GM23338 (cell line): ENCODE data around the gene NUDT4B.
"Not testable (repeated sequence)": the region's sequence is repeated elsewhere in the genome, so short reads cannot be mapped to it uniquely, and the experiment has no call there.

Experiments used
- CREB1 ChIP-seq: fragments of 250-450 bp; sonication (Bioruptor Pico); IDR thresholded peaks from 2 replicates; pipeline ENCODE4 v1.5.0; 2020; ENCODE audit warnings: low read depth, mild to moderate bottlenecking, moderate library complexity
- CTCF ChIP-seq, 2 experiments: fragments of 200-600 bp in 1 of 2; sonication (generic) in 1 of 2; conservative IDR thresholded peaks; 2 replicates each; pipeline versions ENCODE4 v1.5.1 to v1.6.1; 2016 to 2017; ENCODE audit warnings: antibody characterized with exemption in 2 of 2, low read depth in 2 of 2, mild to moderate bottlenecking in 2 of 2, moderate library complexity in 1 of 2
- ETS1 ChIP-seq: IDR thresholded peaks from 2 replicates; pipeline ENCODE4 v1.6.1; 2016; ENCODE audit warnings: antibody characterized with exemption
- EZH2 ChIP-seq: fragments of 200-600 bp; sonication (generic); IDR thresholded peaks from one replicate; pipeline ENCODE4 v1.8.0; 2017; ENCODE audit warnings: antibody characterized with exemption, mild to moderate bottlenecking, low read depth; ENCODE audit not compliant: unreplicated experiment
- EZH2phosphoT487 ChIP-seq: fragments of 200-600 bp; sonication (generic); IDR thresholded peaks from one replicate; pipeline ENCODE4 v1.8.1; 2018; ENCODE audit warnings: antibody characterized with exemption; ENCODE audit not compliant: unreplicated experiment
- JUNB ChIP-seq: IDR thresholded peaks from one replicate; pipeline ENCODE4 v1.6.1; 2016; ENCODE audit warnings: antibody characterized with exemption; ENCODE audit not compliant: unreplicated experiment
- POLR2AphosphoS5 ChIP-seq: IDR thresholded peaks from 2 replicates; pipeline ENCODE4 v1.6.1; 2016; ENCODE audit warnings: antibody characterized with exemption, low read depth
- REST ChIP-seq: IDR thresholded peaks from one replicate; pipeline ENCODE4 v1.6.1; 2018; ENCODE audit warnings: antibody characterized with exemption; ENCODE audit not compliant: unreplicated experiment
- ZNF331 ChIP-seq: fragments of 250-450 bp; sonication (Bioruptor Pico); IDR thresholded peaks from 2 replicates; pipeline ENCODE4 v1.5.0; 2020; ENCODE audit warnings: low read depth, mild to moderate bottlenecking, moderate library complexity

GRCh38 chr1:148734311-148734662 is 14.3 kb upstream of the NUDT4B start:
- TF ChIP-seq CTCF (conservative IDR thresholded peaks at IDR 0.05; ENCODE audit: low read depth in 2 of 2); EZH2phosphoT487; EZH2; ETS1; REST; CREB1; POLR2AphosphoS5; JUNB; ZNF331: not testable (repeated sequence)
